Muscle of leg (tissue), 11 donors: ENCODE measurements around the gene FMN1. TPM values are rescaled to one million over a fixed set of nuclear protein-coding genes. Genes with fewer than 3 reads are reported as not detected.

ENCODE experiments used
- DNase-seq: peaks from one replicate; pipeline ENCODE4 v3.0.0; 2013
- H3K27ac ChIP-seq: one replicate; pipeline ENCODE4 v1.5.1; 2013; ENCODE audit warnings: mild to moderate bottlenecking, low read length, control low read depth
- H3K27me3 ChIP-seq: one replicate; pipeline ENCODE4 v1.6.1; 2013; ENCODE audit warnings: low read length; ENCODE audit not compliant: control insufficient read depth, insufficient read depth
- H3K36me3 ChIP-seq: one replicate; pipeline ENCODE4 v1.6.1; 2013; ENCODE audit warnings: low read length; ENCODE audit not compliant: control insufficient read depth, insufficient read depth
- H3K4me1 ChIP-seq: one replicate; pipeline ENCODE4 v1.6.1; 2013; ENCODE audit warnings: low read length; ENCODE audit not compliant: control insufficient read depth, insufficient read depth
- H3K4me3 ChIP-seq: one replicate; pipeline ENCODE4 v1.5.1; 2013; ENCODE audit warnings: low read length, control low read depth
- H3K9me3 ChIP-seq: replicated peaks from 2 replicates; pipeline ENCODE4 v1.6.1; 2013; ENCODE audit warnings: low read depth, low read length; ENCODE audit not compliant: control insufficient read depth
- WGBS: methylation state at CpG from one replicate; pipeline ENCODE4 v1.1.5; 2013; ENCODE audit warnings: missing lambda C conversion rate; ENCODE audit not compliant: insufficient coverage; 5-methylcytosine and 5-hydroxymethylcytosine counted together
- polyA plus RNA-seq, 8 donors: library from polyadenylated mRNA; unstranded; fragments of 120-200 nt; gene quantifications; one replicate each; pipeline versions ENCODE4 v1.2.1 to v1.2.3, GENCODE V29; 2013; ENCODE audit warnings: inconsistent platforms in 1 of 8, low replicate concordance in 1 of 8; ENCODE audit not compliant: insufficient read length in 8 of 8, insufficient read depth in 1 of 8
- total RNA-seq: library from RNA; stranded (reverse); fragments of 120-200 nt; gene quantifications from one replicate; pipeline ENCODE4 v1.2.4, GENCODE V29; 2013

FMN1 gene
- total and polyA plus RNA-seq, 9 donors: 0.50 to 3.5 (median 1.0) TPM

- Histone ChIP-seq H3K27ac (no peak overlapping the region), H3K4me3 (no peak overlapping the region), H3K4me1 (no peaks in the 10 kb centered on the region), H3K27me3 (no peaks in the 10 kb centered on the region), H3K9me3 (no peaks in the 10 kb centered on the region), H3K36me3 (no peaks in the 10 kb centered on the region)
- no CpG with 5 or more reads among the region's 7 CpGs for WGBS
- DNase-seq: peak; percentile 57
These were observed 202.8 kb downstream of the FMN1 start for GRCh38 chr15:32991619-32992111.

- WGBS: 77% methylated on average over 4 of the region's 4 CpGs
- no peaks in the 10 kb centered on the region for H3K4me1 ChIP-seq
- H3K4me3 ChIP-seq: no peak overlapping the region
- H3K9me3 ChIP-seq: no peaks in the 10 kb centered on the region
- no peaks in the 10 kb centered on the region for H3K27me3 ChIP-seq
- no peaks in the 10 kb centered on the region for H3K36me3 ChIP-seq
- no peak overlapping the region for H3K27ac ChIP-seq
- no peak for DNase-seq
These were observed 204.4 kb downstream of the FMN1 start for GRCh38 chr15:32990071-32990470.

- no peak overlapping the region for H3K4me3 ChIP-seq
- DNase-seq: no peak
- H3K9me3 ChIP-seq: no peaks in the 10 kb centered on the region
- no peaks in the 10 kb centered on the region for H3K27me3 ChIP-seq
- no peaks in the 10 kb centered on the region for H3K4me1 ChIP-seq
- H3K36me3 ChIP-seq: no peaks in the 10 kb centered on the region
- no peak overlapping the region for H3K27ac ChIP-seq
- WGBS: 33% methylated on average over 1 of the region's 4 CpGs
These were observed 207.4 kb downstream of the FMN1 start for GRCh38 chr15:32987067-32987466.

DNA sequence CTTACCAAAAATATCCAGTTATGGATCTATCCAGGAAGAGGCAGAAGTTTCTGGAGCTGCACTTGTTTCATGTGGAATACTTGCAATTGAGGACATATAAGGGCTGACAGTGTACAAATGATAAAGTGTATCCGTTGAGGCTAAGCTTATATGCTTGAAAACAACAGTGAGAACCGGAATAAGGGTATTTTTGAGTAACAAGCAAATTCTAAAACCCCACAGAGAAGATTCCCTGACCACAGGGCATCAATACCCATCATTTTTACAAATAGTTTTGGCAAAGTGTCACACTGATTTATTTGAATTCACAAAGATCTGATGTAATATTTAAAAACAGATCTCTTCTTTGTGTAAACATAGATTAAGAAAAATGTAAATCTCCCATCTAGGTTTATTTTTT lies 208.4 kb downstream of the FMN1 start:
- Histone ChIP-seq H3K4me1 (no peaks in the 10 kb centered on the region), H3K4me3 (no peak overlapping the region), H3K36me3 (no peaks in the 10 kb centered on the region), H3K9me3 (no peaks in the 10 kb centered on the region), H3K27ac (no peak overlapping the region), H3K27me3 (no peaks in the 10 kb centered on the region)
- no peak for DNase-seq
- no CpG with 5 or more reads among the region's 2 CpGs for WGBS

DNA sequence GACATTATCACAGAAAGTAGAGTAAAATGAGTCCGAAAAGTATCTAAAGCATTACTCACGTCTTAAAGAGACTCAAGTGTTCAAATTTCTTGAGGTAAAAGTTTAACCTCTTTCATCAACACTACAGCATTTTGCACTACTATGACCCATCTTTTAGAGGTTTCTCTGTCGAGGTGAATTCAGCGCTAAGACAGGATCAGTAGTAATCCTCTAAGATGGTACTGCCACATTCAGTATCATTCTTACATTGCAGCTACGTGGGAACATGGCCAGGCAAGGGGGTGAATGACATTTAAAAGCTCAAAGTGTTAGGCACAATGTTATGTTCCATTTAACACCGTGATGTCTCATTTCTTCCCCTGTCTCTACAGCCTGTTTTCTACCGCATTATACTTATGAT lies 210.8 kb downstream of the FMN1 start:
- 100% methylated on average over 1 of the region's 7 CpGs for WGBS
- H3K4me1 ChIP-seq: no peaks in the 10 kb centered on the region
- no peaks in the 10 kb centered on the region for H3K9me3 ChIP-seq
- H3K27ac ChIP-seq: no peak overlapping the region
- no peaks in the 10 kb centered on the region for H3K27me3 ChIP-seq
- no peak for DNase-seq
- H3K4me3 ChIP-seq: no peak overlapping the region
- H3K36me3 ChIP-seq: no peaks in the 10 kb centered on the region

- Histone ChIP-seq H3K9me3 (no peaks in the 10 kb centered on the region), H3K27me3 (no peaks in the 10 kb centered on the region), H3K27ac (no peak overlapping the region), H3K4me3 (no peak overlapping the region), H3K4me1 (no peaks in the 10 kb centered on the region), H3K36me3 (no peaks in the 10 kb centered on the region)
- WGBS: no CpG with 5 or more reads among the region's 4 CpGs
- no peak for DNase-seq
These were observed 212.5 kb downstream of the FMN1 start for GRCh38 chr15:32982001-32982400.

- no peaks in the 10 kb centered on the region for H3K36me3 ChIP-seq
- H3K4me1 ChIP-seq: no peaks in the 10 kb centered on the region
- no peaks in the 10 kb centered on the region for H3K9me3 ChIP-seq
- DNase-seq: no peak
- no peaks in the 10 kb centered on the region for H3K27me3 ChIP-seq
- WGBS: no CpG with 5 or more reads among the region's 1 CpG
- H3K4me3 ChIP-seq: no peak overlapping the region
- H3K27ac ChIP-seq: no peak overlapping the region
These were observed 213.0 kb downstream of the FMN1 start for GRCh38 chr15:32981536-32981935.

GRCh38 chr15:32979710-32980109 lies 214.8 kb downstream of the FMN1 start:
- 100% methylated on average over 1 of the region's 3 CpGs for WGBS
- H3K27ac ChIP-seq: no peak overlapping the region
- H3K4me1 ChIP-seq: no peaks in the 10 kb centered on the region
- no peaks in the 10 kb centered on the region for H3K27me3 ChIP-seq
- no peaks in the 10 kb centered on the region for H3K9me3 ChIP-seq
- no peak overlapping the region for H3K4me3 ChIP-seq
- DNase-seq: no peak
- no peaks in the 10 kb centered on the region for H3K36me3 ChIP-seq

- no CpG with 5 or more reads among the region's 1 CpG for WGBS
- Histone ChIP-seq H3K9me3 (no peaks in the 10 kb centered on the region), H3K4me3 (no peak overlapping the region), H3K27ac (no peak overlapping the region), H3K4me1 (no peaks in the 10 kb centered on the region), H3K27me3 (no peaks in the 10 kb centered on the region), H3K36me3 (no peaks in the 10 kb centered on the region)
- no peak for DNase-seq
These were observed 217.0 kb downstream of the FMN1 start for GRCh38 chr15:32977506-32977905.

DNA sequence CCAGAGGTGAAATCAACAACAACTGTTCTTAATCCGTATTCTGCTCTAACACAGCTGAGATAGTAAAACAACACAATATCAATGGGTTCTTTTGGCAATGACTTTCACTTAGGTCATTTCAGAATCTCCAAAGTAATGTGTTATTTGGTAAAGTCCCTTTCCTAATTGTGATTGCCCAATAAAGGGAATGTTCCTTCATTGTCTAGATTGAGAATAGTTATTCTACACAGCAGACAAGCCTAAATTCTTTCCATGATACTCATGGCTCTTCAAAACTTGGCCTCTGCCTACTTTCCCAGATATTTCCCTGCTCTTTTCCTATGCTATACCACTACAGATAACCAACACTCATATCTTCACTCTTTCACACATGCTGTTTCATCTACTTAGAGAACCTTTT lies 219.8 kb downstream of the FMN1 start:
- WGBS: no CpG with 5 or more reads among the region's 1 CpG
- no peaks in the 10 kb centered on the region for H3K27me3 ChIP-seq
- H3K4me1 ChIP-seq: no peaks in the 10 kb centered on the region
- H3K36me3 ChIP-seq: no peaks in the 10 kb centered on the region
- H3K27ac ChIP-seq: no peak overlapping the region
- DNase-seq: no peak
- H3K9me3 ChIP-seq: no peaks in the 10 kb centered on the region
- no peak overlapping the region for H3K4me3 ChIP-seq

DNA sequence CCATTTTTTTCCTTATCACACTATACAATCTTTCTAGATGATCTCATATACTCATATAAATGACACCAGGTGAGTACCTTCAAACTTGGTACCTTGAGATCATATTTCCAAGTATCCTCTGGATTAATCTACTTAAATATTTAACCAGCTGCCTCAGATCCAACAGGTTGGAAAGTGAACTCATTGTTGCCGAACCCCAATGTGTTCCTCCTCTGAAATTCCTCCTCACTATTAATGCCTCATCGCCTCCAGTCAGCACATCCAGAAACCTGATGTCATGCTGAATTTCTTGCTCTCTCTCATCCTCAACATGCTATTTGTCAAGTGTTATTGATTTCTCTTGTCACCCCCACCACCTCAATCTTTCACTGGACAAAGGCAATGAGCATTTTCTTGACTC lies 221.8 kb downstream of the FMN1 start:
- Histone ChIP-seq H3K27me3 (no peaks in the 10 kb centered on the region), H3K4me1 (no peaks in the 10 kb centered on the region), H3K36me3 (no peaks in the 10 kb centered on the region), H3K9me3 (no peaks in the 10 kb centered on the region), H3K27ac (no peak overlapping the region), H3K4me3 (no peak overlapping the region)
- WGBS: 80% methylated on average over 1 of the region's 2 CpGs
- no peak for DNase-seq
